Right cardiac atrium (tissue), 5 donors: Measurements from ENCODE around the gene CMSS1. TPM values are rescaled to one million over a fixed set of nuclear protein-coding genes. Genes with fewer than 3 reads are reported as not detected.
"Not testable (repeated sequence)": the region's sequence is repeated elsewhere in the genome, so short reads cannot be mapped to it uniquely, and the experiment has no call there.

Source experiments
- ATAC-seq, 2 donors: fragments of 200-7000 bp; cut with Tn5 transposase; one replicate each; pipeline versions ENCODE4 v1.8.0 to v1.9.1; 2020; ENCODE audit warnings: moderate library complexity in 2 of 2, mild to moderate bottlenecking in 1 of 2
- DNase-seq, 3 donors: peaks; one replicate each; pipeline ENCODE4 v3.0.0-alpha.2; 2020
- H3K27ac ChIP-seq: one replicate; pipeline ENCODE4 v1.5.1; 2013; ENCODE audit warnings: mild to moderate bottlenecking, low read length, control low read depth, moderate library complexity
- H3K27me3 ChIP-seq: one replicate; pipeline ENCODE4 v1.6.1; 2013; ENCODE audit not compliant: control insufficient read depth, insufficient read depth
- H3K4me1 ChIP-seq: one replicate; pipeline ENCODE4 v1.6.1; 2013; ENCODE audit warnings: low read length; ENCODE audit not compliant: control insufficient read depth, insufficient read depth
- H3K4me3 ChIP-seq: one replicate; pipeline ENCODE4 v1.5.1; 2013; ENCODE audit warnings: low read length, control low read depth
- H3K9me3 ChIP-seq: one replicate; pipeline ENCODE4 v1.6.1; 2013; ENCODE audit warnings: low read length; ENCODE audit not compliant: control insufficient read depth
- WGBS: extraction: QIAGEN DNeasy Blood & Tissue Kit; methylation state at CpG from one replicate; pipeline ENCODE4 v1.1.7; 2013; 5-methylcytosine and 5-hydroxymethylcytosine counted together
- intact Hi-C, 4 donors: fragments of 100-400 bp; cut with DNase I; formaldehyde crosslinking; loops; one replicate each; pipeline versions ENCODE4 v1.11.0 to v1.14.0; 2022 to 2023
- polyA plus RNA-seq: library from polyadenylated mRNA; stranded (reverse); fragments of 200-250 nt; gene quantifications from one replicate; pipeline ENCODE4 v1.2.3, GENCODE V29; 2013
- total RNA-seq, 4 donors: library from RNA; stranded (reverse); fragmentation: NEBNext Ultra II Directional; extraction: Animal tissue kit (Norgen Biotek cat#: 25700); gene quantifications; one replicate each; pipeline ENCODE4 v1.2.1, GENCODE V29; 2021
- donor health status: healthy with polysubstance abuse.
- donor health status: DM: no; HTN: yes; CAD: no.
- donor health status: DM: no; HTN: no; CAD: no.
- donor health status: DM: no; HTN: yes; CAD: no; lungs with severe emphysema.
- donor health status: DM: yes; HTN: yes; CAD: no.

The CMSS1 gene
- total and polyA plus RNA-seq, 5 donors = 18.9 to 33.8 (median 26.6) TPM

GRCh38 chr3:99839613-99840012 lies 22.0 kb downstream of the CMSS1 start:
- Histone ChIP-seq H3K27me3 (no peaks in the 10 kb centered on the region), H3K4me3 (no peak overlapping the region), H3K4me1 (peaks cover 3% of the 10 kb centered on the region), H3K27ac (no peak overlapping the region), H3K9me3 (no peaks in the 10 kb centered on the region)
- WGBS = 91% methylated on average over 1 of the region's 1 CpG
- ATAC-seq (no peak), DNase-seq (no peak)
- intact Hi-C loops = loop anchor here in 2 of 4 donors (5.0 to 10.0 kb wide), 2 partner anchors 215 to 413 kb away; no protein-coding TSS in a partner anchor

GRCh38 chr3:99841949-99842348 lies 24.3 kb downstream of the CMSS1 start:
- DNase-seq = not testable (repeated sequence)

GRCh38 chr3:99842826-99843589 lies 25.3 kb downstream of the CMSS1 start:
- H3K4me1 ChIP-seq = peaks cover 6% of the 10 kb centered on the region

More at GRCh38 chr3:99841949-99842348, 24.3 kb downstream of the CMSS1 start:
- not testable (repeated sequence) for H3K27ac ChIP-seq, H3K4me3 ChIP-seq, H3K4me1 ChIP-seq, H3K27me3 ChIP-seq, H3K9me3 ChIP-seq, ATAC-seq
- WGBS = 96% methylated on average over 4 of the region's 4 CpGs
- intact Hi-C loops = loop anchor here in 2 of 4 donors (2.0 to 10.0 kb wide), 2 partner anchors 213 to 413 kb away; no protein-coding TSS in a partner anchor

GRCh38 chr3:99843590-99844258 lies 26.1 kb downstream of the CMSS1 start:
- H3K9me3 ChIP-seq = no peaks in the 10 kb centered on the region
- peak; percentile 51 to 58 for ATAC-seq
- H3K27me3 ChIP-seq = no peaks in the 10 kb centered on the region
- no peak overlapping the region for H3K4me3 ChIP-seq
- peaks cover 6% of the 10 kb centered on the region for H3K4me1 ChIP-seq
- intact Hi-C loops = loop anchor here in 3 of 4 donors (1.0 to 10.0 kb wide), 3 partner anchors 211 to 411 kb away; no protein-coding TSS in a partner anchor
- 47% methylated on average over 10 of the region's 10 CpGs for WGBS
- DNase-seq = peak in 2 of 3 donors; percentile 45 to 55
- peak overlapping the region; percentile 19 for H3K27ac ChIP-seq

More at GRCh38 chr3:99842826-99843589, 25.3 kb downstream of the CMSS1 start:
- Histone ChIP-seq H3K27me3 (no peaks in the 10 kb centered on the region), H3K4me3 (no peak overlapping the region), H3K27ac (no peak overlapping the region), H3K9me3 (no peaks in the 10 kb centered on the region)
- ATAC-seq (peak; percentile 80), DNase-seq (no peak)
- intact Hi-C loops = loop anchor here in 3 of 4 donors (1.0 to 10.0 kb wide), 3 partner anchors 212 to 412 kb away; no protein-coding TSS in a partner anchor
- WGBS = 40% methylated on average over 2 of the region's 2 CpGs

- WGBS = 34% methylated on average over 4 of the region's 4 CpGs
- no peak overlapping the region for H3K4me3 ChIP-seq
- no peaks in the 10 kb centered on the region for H3K9me3 ChIP-seq
- ATAC-seq (no peak), DNase-seq (no peak)
- H3K27me3 ChIP-seq = no peaks in the 10 kb centered on the region
- H3K4me1 ChIP-seq = peaks cover 6% of the 10 kb centered on the region
- intact Hi-C loops = loop anchor here in 2 of 4 donors (5.0 to 10.0 kb wide), 2 partner anchors 209 to 412 kb away; no protein-coding TSS in a partner anchor
- H3K27ac ChIP-seq = no peak overlapping the region
Measured at GRCh38 chr3:99845331-99845730, 27.7 kb downstream of the CMSS1 start.

- intact Hi-C loops = loop anchor here in 2 of 4 donors (5.0 to 10.0 kb wide), 2 partner anchors 209 to 411 kb away; no protein-coding TSS in a partner anchor
- 33% methylated on average over 2 of the region's 2 CpGs for WGBS
- Histone ChIP-seq H3K9me3 (no peaks in the 10 kb centered on the region), H3K27me3 (no peaks in the 10 kb centered on the region), H3K4me3 (no peak overlapping the region), H3K4me1 (peaks cover 8% of the 10 kb centered on the region), H3K27ac (no peak overlapping the region)
- DNase-seq (no peak), ATAC-seq (peak in 1 of 2 donors; percentile 12)
Measured at GRCh38 chr3:99845999-99846398, 28.3 kb downstream of the CMSS1 start.

- H3K4me1 ChIP-seq = peaks cover 8% of the 10 kb centered on the region
- intact Hi-C loops = loop anchor here in 2 of 4 donors (5.0 to 10.0 kb wide), 2 partner anchors 208 to 411 kb away; no protein-coding TSS in a partner anchor
- H3K27ac ChIP-seq = no peak overlapping the region
- no peaks in the 10 kb centered on the region for H3K9me3 ChIP-seq
- H3K27me3 ChIP-seq = no peaks in the 10 kb centered on the region
- no peak for DNase-seq
- no peak overlapping the region for H3K4me3 ChIP-seq
- WGBS = 16% methylated on average over 6 of the region's 6 CpGs
- peak; percentile 54 to 64 for ATAC-seq
Measured at GRCh38 chr3:99846477-99847160, 29.0 kb downstream of the CMSS1 start.

GRCh38 chr3:99848433-99848832 lies 30.8 kb downstream of the CMSS1 start:
- Histone ChIP-seq H3K27me3 (no peaks in the 10 kb centered on the region), H3K4me1 (peaks cover 8% of the 10 kb centered on the region), H3K4me3 (no peak overlapping the region), H3K27ac (no peak overlapping the region), H3K9me3 (no peaks in the 10 kb centered on the region)
- 72% methylated on average over 6 of the region's 6 CpGs for WGBS
- intact Hi-C loops = loop anchor here in 2 of 4 donors (5.0 to 10.0 kb wide), 2 partner anchors 206 to 409 kb away; no protein-coding TSS in a partner anchor
- DNase-seq = peak in 2 of 3 donors; percentile 39 to 45
- ATAC-seq = no peak

GRCh38 chr3:99850608-99851007 lies 32.9 kb downstream of the CMSS1 start:
- WGBS = 88% methylated on average over 6 of the region's 6 CpGs
- no peak overlapping the region for H3K27ac ChIP-seq

GRCh38 chr3:99851955-99852354 lies 34.3 kb downstream of the CMSS1 start:
- H3K27me3 ChIP-seq = no peaks in the 10 kb centered on the region
- WGBS = 70% methylated on average over 1 of the region's 1 CpG
- ATAC-seq = no peak
- no peak overlapping the region for H3K4me3 ChIP-seq
- no peak for DNase-seq
- intact Hi-C loops = no loop called here
- H3K9me3 ChIP-seq = no peaks in the 10 kb centered on the region
- no peak overlapping the region for H3K27ac ChIP-seq
- peaks cover 2% of the 10 kb centered on the region for H3K4me1 ChIP-seq

More at GRCh38 chr3:99850608-99851007, 32.9 kb downstream of the CMSS1 start:
- Histone ChIP-seq H3K4me3 (no peak overlapping the region), H3K27me3 (no peaks in the 10 kb centered on the region), H3K9me3 (no peaks in the 10 kb centered on the region), H3K4me1 (peaks cover 5% of the 10 kb centered on the region)
- intact Hi-C loops = no loop called here
- ATAC-seq (no peak), DNase-seq (no peak)
